Testis (tissue), 3 donors: Measurements from ENCODE around the gene CHRNB2. TPM values are rescaled to one million over a fixed set of nuclear protein-coding genes. Genes with fewer than 3 reads are reported as not detected.
"Not testable (repeated sequence)": the region's sequence is repeated elsewhere in the genome, so short reads cannot be mapped to it uniquely, and the experiment has no call there.

ENCODE experiments used
- DNase-seq: peaks from one replicate; pipeline ENCODE4 v3.0.0-alpha.2; 2019
- H3K27ac ChIP-seq, 2 donors: fragments of 200-600 bp; sonication (generic); one replicate each; pipeline ENCODE4 v1.5.1; 2019
- H3K27me3 ChIP-seq: fragments of 200-600 bp; sonication (generic); one replicate; pipeline ENCODE4 v1.5.1; 2019
- H3K36me3 ChIP-seq: fragments of 200-600 bp; sonication (generic); one replicate; pipeline ENCODE4 v1.5.1; 2017; ENCODE audit warnings: low read depth; ENCODE audit errors: missing control alignments
- H3K4me1 ChIP-seq: fragments of 200-600 bp; sonication (generic); one replicate; pipeline ENCODE4 v1.5.1; 2019
- H3K4me3 ChIP-seq, 2 donors: fragments of 200-600 bp; sonication (generic); one replicate each; pipeline ENCODE4 v1.5.1; 2017 to 2019
- H3K9me3 ChIP-seq: fragments of 200-600 bp; sonication (generic); one replicate; pipeline ENCODE4 v1.5.1; 2017
- CTCF ChIP-seq, 3 experiments: fragments of 450-650 bp in 2 of 3; fragments of 200-600 bp in 1 of 3; sonication (generic) in 1 of 3; IDR thresholded peaks; one replicate each; pipeline ENCODE4 v1.5.1; 2016 to 2019; ENCODE audit warnings: antibody characterized with exemption in 3 of 3, mild to moderate bottlenecking in 2 of 3, moderate library complexity in 1 of 3
- POLR2A ChIP-seq: fragments of 450-650 bp; IDR thresholded peaks from one replicate; pipeline ENCODE4 v1.6.1; 2017; ENCODE audit warnings: antibody characterized with exemption, mild to moderate bottlenecking, moderate library complexity
- WGBS, 2 donors: methylation state at CpG; one replicate each; pipeline ENCODE4 v1.1.5; 2018; 5-methylcytosine and 5-hydroxymethylcytosine counted together
- intact Hi-C: fragments of 100-400 bp; cut with DNase I; formaldehyde crosslinking; loops from one replicate; pipeline ENCODE4 v1.15.1; 2023; ENCODE audit warnings: low total_unique reads
- polyA plus RNA-seq: library from polyadenylated mRNA; stranded (reverse); fragments of 350-450 nt; fragmentation: Illumina TruSeq; extraction: RNeasy Lipid Tissue Mini Kit (QIAGEN cat#74804); gene quantifications from one replicate; pipeline ENCODE4 v1.2.3, GENCODE V29; 2014; ENCODE audit warnings: low read depth, low replicate concordance; ENCODE audit not compliant: insufficient read depth
- total RNA-seq, 2 donors: library from RNA; depleted of rRNA; stranded (reverse); fragments of >200 nt; gene quantifications; one replicate each; pipeline ENCODE4 v1.2.3, GENCODE V29; 2016

Gene CHRNB2
- total and polyA plus RNA-seq, 3 donors from 2014 or later = 1.2 to 1.3 (median 1.3) TPM

- no peak overlapping the region for H3K27ac ChIP-seq
- H3K4me3 ChIP-seq = no peak overlapping the region
- DNase-seq = no peak
- H3K9me3 ChIP-seq = no peaks in the 10 kb centered on the region
- no peaks in the 10 kb centered on the region for H3K36me3 ChIP-seq
- peaks cover 23% of the 10 kb centered on the region for H3K4me1 ChIP-seq
- no peaks in the 10 kb centered on the region for H3K27me3 ChIP-seq
- intact Hi-C loops = no loop called here
- TF ChIP-seq POLR2A (no peak), CTCF (IDR thresholded peaks at IDR 0.05) (no peak)
Measured at GRCh38 chr1:154524881-154525280, 42.7 kb upstream of the CHRNB2 start.

GRCh38 chr1:154527192-154527591 lies 40.4 kb upstream of the CHRNB2 start:
- peak overlapping the region; percentile 29 to 33 for H3K27ac ChIP-seq
- no peak for DNase-seq
- H3K27me3 ChIP-seq = no peaks in the 10 kb centered on the region
- intact Hi-C loops = no loop called here
- H3K9me3 ChIP-seq = no peaks in the 10 kb centered on the region
- peaks cover 4% of the 10 kb centered on the region for H3K4me1 ChIP-seq
- H3K4me3 ChIP-seq = no peak overlapping the region
- no peaks in the 10 kb centered on the region for H3K36me3 ChIP-seq
- TF ChIP-seq POLR2A = no peak
- TF ChIP-seq CTCF (IDR thresholded peaks at IDR 0.05) = no peak
- WGBS, 2 donors = 63 to 64% methylated on average over 6 of the region's 6 CpGs

GRCh38 chr1:154529308-154529707 lies 38.3 kb upstream of the CHRNB2 start:
- no peak for DNase-seq
- no peaks in the 10 kb centered on the region for H3K9me3 ChIP-seq
- no peaks in the 10 kb centered on the region for H3K36me3 ChIP-seq
- peaks cover 4% of the 10 kb centered on the region for H3K4me1 ChIP-seq
- no peak overlapping the region for H3K4me3 ChIP-seq
- WGBS, 2 donors = 89 to 92% methylated on average over 6 of the region's 6 CpGs
- intact Hi-C loops = no loop called here
- TF ChIP-seq CTCF (IDR thresholded peaks at IDR 0.05) = no peak
- no peak for TF ChIP-seq POLR2A
- H3K27ac ChIP-seq = no peak overlapping the region
- no peaks in the 10 kb centered on the region for H3K27me3 ChIP-seq

GRCh38 chr1:154531950-154532349 lies 35.6 kb upstream of the CHRNB2 start:
- WGBS, 2 donors = 97% methylated on average over 13 of the region's 13 CpGs; no CpG with 5 or more reads in 1 of the 2 donors
- H3K9me3 ChIP-seq, H3K27me3 ChIP-seq, DNase-seq, H3K4me1 ChIP-seq, H3K36me3 ChIP-seq, H3K4me3 ChIP-seq, intact Hi-C loops, H3K27ac ChIP-seq: not testable (repeated sequence)

GRCh38 chr1:154533952-154534844 lies 33.4 kb upstream of the CHRNB2 start:
- Histone ChIP-seq H3K4me3 (no peak overlapping the region), H3K36me3 (no peaks in the 10 kb centered on the region), H3K27ac (no peak overlapping the region), H3K27me3 (no peaks in the 10 kb centered on the region), H3K4me1 (no peaks in the 10 kb centered on the region), H3K9me3 (no peaks in the 10 kb centered on the region)
- DNase-seq = no peak
- intact Hi-C loops = no loop called here
- TF ChIP-seq POLR2A = no peak
- TF ChIP-seq CTCF (IDR thresholded peaks at IDR 0.05) = peak in 1 of 3 experiments; percentile 24
- 69 to 70% methylated on average over 11 of the region's 11 CpGs for WGBS, 2 donors
